ENCODE results near the gene SLC22A2.

DNA sequence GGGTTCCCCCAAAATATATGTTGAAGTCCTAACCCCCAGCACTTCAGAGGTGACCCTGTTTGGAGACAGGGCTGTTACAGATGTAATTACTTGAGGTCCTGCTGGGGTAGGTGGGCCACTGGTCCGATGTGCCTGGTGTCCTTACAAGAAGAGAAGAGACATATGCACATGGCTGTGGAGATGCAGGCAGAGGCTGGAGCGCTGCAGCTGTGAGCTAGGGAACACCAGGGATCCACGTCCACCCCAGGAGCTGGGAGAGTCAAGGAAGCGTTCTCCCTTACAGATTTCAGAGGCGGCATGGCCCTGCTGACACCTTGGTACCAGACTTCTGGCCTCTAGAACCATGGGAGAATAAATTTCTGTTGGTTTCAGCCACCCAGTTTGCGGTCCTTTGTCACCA, 11.7 kb upstream of the SLC22A2 start:
- no peak for TF ChIP-seq CTCF (IDR thresholded peaks at IDR 0.05)
- no peak for TF ChIP-seq POLR2A (IDR thresholded peaks at IDR 0.05)
